Right lobe of liver (tissue), 4 donors: ENCODE data around the gene CRYGD.

Experiments used
- POLR2A ChIP-seq: fragments of 450-650 bp; IDR thresholded peaks from one replicate; pipeline ENCODE4 v1.6.1; 2017; ENCODE audit warnings: antibody characterized with exemption, mild to moderate bottlenecking
- TF ChIP-seq, protein P1 (sequence below), 4 donors: fragments of 200-600 bp in 3 of 4; fragments of 450-650 bp in 1 of 4; IDR thresholded peaks; one replicate each; pipeline versions ENCODE4 v1.5.1 to v1.8.0; 2016 to 2022; ENCODE audit warnings: antibody characterized with exemption in 4 of 4, mild to moderate bottlenecking in 2 of 4
- donor health status: DM: no; HTN: no; CAD: no.
- donor health status: DM: no; HTN: no; CAD: no.
- donor health status: DM: no; HTN: yes; CAD: no.

DNA sequence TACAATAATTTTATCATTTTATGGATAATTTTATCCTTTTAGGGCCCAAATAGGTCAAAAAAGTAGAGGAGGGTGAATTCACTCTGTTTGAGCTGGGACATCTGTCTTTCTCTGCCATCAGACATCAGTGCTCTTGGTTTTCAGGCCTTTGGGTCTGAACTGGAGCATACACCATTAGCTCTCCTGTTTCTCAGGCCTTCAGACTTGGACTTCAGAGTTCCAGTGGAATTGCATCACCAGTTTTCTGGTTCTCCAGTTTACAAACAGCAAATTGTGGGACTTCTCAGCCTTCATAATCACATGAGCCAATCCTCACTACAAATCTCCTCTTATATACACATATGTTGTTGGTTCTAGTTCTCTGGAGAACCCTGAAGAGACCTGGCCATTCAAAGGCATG lies 33.9 kb downstream of the CRYGD start:
- TF ChIP-seq, protein P1, sequence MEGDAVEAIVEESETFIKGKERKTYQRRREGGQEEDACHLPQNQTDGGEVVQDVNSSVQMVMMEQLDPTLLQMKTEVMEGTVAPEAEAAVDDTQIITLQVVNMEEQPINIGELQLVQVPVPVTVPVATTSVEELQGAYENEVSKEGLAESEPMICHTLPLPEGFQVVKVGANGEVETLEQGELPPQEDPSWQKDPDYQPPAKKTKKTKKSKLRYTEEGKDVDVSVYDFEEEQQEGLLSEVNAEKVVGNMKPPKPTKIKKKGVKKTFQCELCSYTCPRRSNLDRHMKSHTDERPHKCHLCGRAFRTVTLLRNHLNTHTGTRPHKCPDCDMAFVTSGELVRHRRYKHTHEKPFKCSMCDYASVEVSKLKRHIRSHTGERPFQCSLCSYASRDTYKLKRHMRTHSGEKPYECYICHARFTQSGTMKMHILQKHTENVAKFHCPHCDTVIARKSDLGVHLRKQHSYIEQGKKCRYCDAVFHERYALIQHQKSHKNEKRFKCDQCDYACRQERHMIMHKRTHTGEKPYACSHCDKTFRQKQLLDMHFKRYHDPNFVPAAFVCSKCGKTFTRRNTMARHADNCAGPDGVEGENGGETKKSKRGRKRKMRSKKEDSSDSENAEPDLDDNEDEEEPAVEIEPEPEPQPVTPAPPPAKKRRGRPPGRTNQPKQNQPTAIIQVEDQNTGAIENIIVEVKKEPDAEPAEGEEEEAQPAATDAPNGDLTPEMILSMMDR (IDR thresholded peaks at IDR 0.05): no peak
- no peak for TF ChIP-seq POLR2A
